Stimulated activated CD4-positive, alpha-beta T cell treated with anti-CD3 and anti-CD28 coated beads, Interleukin-4, amount 100 ng/mL, for 1 hour (primary cell): ENCODE data around the gene SSTR1.

ENCODE experiments used
- DNase-seq: peaks from one replicate; pipeline ENCODE4 v3.0.0-alpha.2; 2020

SSTR1 gene

GRCh38 chr14:38203929-38204718 is 3.6 kb upstream of the SSTR1 start:
- DNase-seq = no peak

GRCh38 chr14:38204719-38205115 is 3.0 kb upstream of the SSTR1 start:
- no peak for DNase-seq

GRCh38 chr14:38205119-38205813 is 2.4 kb upstream of the SSTR1 start:
- no peak for DNase-seq

DNA sequence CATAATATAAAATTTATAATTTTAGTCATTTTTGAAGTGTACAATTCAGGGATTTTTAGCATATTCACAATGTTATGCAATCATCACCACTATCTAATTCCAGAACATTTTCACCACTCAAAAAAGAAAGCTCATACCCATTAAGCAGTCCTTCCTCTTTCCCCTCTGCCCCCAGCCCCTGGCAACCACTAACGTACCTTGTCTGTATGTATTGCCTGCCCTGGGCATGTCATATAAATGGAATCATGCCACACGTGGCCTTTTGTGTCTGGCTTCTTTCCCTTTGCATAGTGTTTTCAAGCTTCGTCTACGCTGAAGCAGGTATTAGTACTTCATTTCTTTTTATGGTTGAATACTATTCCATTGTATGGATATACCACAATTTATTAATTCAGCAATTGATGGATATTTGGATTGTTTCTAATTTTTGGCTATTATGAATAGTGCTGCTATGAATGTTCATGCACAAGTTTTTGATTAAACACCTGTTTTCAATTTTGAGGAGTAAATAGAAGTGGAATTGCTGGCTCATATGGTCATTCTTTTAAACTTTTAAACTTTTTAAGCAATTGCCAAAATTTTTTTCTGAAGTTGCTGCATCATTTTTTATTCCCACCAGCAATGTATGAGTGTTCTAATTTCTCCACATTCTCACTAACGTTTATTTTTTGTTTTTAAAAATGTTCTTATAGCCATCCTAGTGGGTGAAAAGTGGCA is 1.6 kb upstream of the SSTR1 start:
- no peak for DNase-seq

DNA sequence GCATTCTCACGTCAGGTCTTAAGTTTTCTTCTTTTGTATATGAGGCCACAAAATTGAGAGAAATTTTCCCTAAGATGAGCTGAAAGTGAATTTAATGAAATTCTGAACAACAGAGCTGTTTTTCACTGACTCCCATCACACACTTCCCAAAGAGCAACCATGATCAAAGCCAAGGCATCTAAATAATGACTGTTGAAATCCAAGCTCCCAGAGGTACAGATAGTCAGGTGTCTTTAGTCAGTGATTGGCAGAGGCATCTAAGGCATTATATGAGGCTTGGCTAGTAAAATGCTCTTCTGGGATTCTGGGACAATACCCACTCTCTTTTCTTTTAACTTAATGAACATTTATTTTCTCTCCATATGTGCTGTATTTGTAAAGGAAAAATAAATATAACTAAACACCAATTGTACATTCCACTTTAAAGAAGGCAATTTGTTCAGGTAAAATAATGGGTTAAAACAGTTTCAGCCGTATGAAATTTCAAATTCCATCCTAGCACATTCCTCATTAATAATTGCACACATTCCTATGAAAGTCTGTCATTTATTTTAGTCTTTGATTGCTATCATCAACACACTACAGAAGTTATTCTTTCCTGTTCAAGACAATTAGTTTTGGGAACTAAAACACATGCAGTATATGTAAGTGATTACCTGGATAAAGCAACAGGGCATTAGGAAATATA is 871 bp upstream of the SSTR1 start:
- no peak for DNase-seq

- no peak for DNase-seq
Measured at GRCh38 chr14:38207377-38207735, 348 bp upstream of the SSTR1 start.

DNA sequence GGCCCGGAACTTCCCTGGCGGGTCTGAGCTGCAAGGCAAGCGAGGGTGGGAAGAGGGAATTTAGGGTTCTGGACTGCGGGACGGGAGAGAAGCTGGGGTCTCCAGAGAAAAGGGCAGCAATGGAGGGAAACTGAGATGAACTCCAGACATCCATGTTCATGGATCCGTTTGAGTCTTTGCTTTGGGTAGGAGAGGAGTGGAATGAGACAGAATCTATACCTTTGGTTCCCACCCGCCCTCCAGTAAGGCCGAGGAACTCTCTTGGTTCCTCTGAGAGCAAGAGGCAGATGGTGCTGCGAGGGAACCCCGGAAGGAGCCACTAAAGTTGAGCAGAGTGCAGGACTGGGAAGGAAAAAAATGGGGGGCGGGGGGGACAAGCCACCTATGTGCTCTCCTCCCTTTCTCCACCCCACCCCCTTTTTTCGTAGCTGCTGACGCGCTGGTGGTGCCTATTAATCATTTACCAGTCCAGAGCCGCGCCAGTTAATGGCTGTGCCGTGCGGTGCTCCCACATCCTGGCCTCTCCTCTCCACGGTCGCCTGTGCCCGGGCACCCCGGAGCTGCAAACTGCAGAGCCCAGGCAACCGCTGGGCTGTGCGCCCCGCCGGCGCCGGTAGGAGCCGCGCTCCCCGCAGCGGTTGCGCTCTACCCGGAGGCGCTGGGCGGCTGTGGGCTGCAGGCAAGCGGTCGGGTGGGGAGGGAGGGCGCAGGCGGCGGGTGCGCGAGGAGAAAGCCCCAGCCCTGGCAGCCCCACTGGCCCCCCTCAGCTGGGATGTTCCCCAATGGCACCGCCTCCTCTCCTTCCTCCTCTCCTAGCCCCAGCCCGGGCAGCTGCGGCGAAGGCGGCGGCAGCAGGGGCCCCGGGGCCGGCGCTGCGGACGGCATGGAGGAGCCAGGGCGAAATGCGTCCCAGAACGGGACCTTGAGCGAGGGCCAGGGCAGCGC is 1.2 kb downstream of the SSTR1 start:
- DNase-seq = no peak

DNA sequence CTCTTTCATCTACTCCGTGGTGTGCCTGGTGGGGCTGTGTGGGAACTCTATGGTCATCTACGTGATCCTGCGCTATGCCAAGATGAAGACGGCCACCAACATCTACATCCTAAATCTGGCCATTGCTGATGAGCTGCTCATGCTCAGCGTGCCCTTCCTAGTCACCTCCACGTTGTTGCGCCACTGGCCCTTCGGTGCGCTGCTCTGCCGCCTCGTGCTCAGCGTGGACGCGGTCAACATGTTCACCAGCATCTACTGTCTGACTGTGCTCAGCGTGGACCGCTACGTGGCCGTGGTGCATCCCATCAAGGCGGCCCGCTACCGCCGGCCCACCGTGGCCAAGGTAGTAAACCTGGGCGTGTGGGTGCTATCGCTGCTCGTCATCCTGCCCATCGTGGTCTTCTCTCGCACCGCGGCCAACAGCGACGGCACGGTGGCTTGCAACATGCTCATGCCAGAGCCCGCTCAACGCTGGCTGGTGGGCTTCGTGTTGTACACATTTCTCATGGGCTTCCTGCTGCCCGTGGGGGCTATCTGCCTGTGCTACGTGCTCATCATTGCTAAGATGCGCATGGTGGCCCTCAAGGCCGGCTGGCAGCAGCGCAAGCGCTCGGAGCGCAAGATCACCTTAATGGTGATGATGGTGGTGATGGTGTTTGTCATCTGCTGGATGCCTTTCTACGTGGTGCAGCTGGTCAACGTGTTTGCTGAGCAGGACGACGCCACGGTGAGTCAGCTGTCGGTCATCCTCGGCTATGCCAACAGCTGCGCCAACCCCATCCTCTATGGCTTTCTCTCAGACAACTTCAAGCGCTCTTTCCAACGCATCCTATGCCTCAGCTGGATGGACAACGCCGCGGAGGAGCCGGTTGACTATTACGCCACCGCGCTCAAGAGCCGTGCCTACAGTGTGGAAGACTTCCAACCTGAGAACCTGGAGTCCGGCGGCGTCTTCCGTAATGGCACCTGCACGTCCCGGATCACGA is 2.2 kb downstream of the SSTR1 start:
- DNase-seq = no peak

DNA sequence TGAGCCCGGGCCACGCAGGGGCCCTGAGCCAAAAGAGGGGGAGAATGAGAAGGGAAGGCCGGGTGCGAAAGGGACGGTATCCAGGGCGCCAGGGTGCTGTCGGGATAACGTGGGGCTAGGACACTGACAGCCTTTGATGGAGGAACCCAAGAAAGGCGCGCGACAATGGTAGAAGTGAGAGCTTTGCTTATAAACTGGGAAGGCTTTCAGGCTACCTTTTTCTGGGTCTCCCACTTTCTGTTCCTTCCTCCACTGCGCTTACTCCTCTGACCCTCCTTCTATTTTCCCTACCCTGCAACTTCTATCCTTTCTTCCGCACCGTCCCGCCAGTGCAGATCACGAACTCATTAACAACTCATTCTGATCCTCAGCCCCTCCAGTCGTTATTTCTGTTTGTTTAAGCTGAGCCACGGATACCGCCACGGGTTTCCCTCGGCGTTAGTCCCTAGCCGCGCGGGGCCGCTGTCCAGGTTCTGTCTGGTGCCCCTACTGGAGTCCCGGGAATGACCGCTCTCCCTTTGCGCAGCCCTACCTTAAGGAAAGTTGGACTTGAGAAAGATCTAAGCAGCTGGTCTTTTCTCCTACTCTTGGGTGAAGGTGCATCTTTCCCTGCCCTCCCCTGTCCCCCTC is 3.0 kb downstream of the SSTR1 start:
- DNase-seq = no peak

DNA sequence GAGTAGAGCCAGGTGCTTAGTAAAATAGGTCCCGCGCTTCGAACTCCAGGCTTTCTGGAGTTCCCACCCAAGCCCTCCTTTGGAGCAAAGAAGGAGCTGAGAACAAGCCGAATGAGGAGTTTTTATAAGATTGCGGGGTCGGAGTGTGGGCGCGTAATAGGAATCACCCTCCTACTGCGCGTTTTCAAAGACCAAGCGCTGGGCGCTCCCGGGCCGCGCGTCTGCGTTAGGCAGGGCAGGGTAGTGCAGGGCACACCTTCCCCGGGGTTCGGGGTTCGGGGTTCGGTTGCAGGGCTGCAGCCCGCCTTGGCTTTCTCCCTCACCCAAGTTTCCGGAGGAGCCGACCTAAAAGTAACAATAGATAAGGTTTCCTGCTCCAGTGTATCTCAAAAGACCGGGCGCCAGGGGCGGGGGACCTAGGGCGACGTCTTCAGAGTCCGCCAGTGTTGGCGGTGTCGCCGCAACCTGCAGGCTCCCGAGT is 3.6 kb downstream of the SSTR1 start:
- no peak for DNase-seq

DNA sequence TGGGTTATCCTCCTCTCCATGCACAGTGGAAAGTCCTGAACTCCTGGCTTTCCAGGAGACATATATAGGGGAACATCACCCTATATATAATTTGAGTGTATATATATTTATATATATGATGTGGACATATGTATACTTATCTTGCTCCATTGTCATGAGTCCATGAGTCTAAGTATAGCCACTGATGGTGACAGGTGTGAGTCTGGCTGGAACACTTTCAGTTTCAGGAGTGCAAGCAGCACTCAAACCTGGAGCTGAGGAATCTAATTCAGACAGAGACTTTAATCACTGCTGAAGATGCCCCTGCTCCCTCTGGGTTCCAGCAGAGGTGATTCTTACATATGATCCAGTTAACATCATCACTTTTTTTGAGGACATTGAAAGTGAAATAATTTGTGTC is 4.4 kb downstream of the SSTR1 start:
- no peak for DNase-seq

GRCh38 chr14:38213001-38213400 is 5.3 kb downstream of the SSTR1 start:
- no peak for DNase-seq

DNA sequence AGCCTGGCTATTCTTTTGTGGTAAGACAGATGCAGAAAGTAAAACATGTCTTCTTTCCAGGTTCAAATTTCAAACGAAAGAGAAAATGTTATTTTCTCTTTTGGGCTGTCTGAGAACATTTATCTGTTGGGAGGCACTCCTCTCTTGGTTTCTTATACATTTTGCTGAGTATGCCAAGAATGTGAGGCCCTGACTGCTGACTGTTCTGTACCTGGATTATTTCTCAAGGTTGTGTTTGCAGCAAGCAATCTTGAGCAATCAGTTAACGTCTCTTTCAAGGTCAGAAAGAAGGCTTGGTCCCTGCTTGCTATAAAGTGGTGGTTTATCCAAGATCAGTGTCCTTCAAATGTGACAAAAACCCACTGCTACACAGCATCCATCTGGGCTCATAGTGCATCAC is 9.8 kb downstream of the SSTR1 start:
- no peak for DNase-seq

DNA sequence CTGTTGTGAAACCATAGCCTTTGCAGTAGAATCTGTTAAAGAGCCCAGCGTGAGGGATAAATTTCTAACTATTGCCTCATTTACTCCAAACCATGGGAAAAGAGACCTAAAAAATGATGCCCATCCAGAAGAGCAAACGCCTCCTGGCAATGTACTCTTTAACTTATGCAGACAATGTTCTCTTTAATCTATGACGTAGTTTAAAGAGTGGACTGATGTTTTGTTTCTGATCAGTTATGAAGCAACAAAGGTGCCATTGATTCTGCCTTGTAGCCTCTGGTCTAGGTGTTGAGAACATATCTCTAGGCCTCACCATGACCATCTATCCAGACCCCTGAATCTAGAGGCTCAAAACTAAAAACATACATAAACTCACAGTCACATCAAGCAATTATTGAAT is 13.4 kb downstream of the SSTR1 start:
- no peak for DNase-seq

DNA sequence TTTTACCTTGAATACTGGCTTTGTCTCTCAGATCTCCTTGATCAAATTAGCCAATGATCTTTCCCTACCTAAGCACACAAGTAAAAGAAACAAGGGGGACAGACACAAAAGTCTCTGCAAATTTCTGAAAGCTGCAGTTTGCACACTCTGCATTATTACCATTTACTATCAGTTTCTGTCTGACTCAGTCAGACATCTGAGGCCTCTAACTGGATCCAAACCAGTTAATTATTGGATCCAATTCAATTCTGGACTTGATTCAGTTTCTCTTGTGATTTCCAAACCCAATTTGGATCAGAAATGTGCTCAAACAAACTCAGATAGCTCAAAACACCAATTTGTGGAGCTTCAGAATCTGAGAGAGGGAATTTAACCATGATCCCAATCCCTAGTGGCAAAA is 16.6 kb downstream of the SSTR1 start:
- DNase-seq = no peak

- no peak for DNase-seq
Measured at GRCh38 chr14:38225946-38226345, 18.2 kb downstream of the SSTR1 start.

- no peak for DNase-seq
Measured at GRCh38 chr14:38226366-38226765, 18.7 kb downstream of the SSTR1 start.

GRCh38 chr14:38233218-38233617 is 25.5 kb downstream of the SSTR1 start:
- DNase-seq = no peak

DNA sequence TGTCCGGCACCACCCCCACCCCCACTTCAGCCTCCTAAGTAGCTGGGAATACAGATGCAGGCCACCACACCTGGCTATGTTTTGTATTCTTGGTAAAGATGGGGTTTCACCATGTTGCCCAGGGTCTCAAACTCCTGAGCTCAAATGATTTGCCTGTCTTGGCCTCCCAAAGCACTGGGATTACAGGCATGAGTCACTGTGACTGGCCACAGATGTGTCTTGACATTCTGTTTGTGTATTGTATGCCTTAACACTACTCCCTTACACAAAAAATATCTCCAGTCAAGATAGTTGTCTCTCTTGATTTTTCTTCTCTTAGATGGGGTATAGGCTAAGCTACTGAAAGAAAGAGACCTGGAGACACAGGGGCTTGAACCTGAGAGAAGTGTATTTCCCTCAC is 30.6 kb downstream of the SSTR1 start:
- DNase-seq = no peak

GRCh38 chr14:38238878-38239277 is 31.2 kb downstream of the SSTR1 start:
- no peak for DNase-seq
